Measurements from ENCODE around the gene KCNK17. TPM values are rescaled to one million over a fixed set of nuclear protein-coding genes. Genes with fewer than 3 reads are reported as not detected.

Gene KCNK17
- total and polyA plus RNA-seq, 2 of the 8 experiments (the other 6 are each of a cell fraction or from before 2014, with no cell fraction given) = 2.9 to 3.4 TPM

GRCh38 chr6:39335780-39336545 lies 21.7 kb upstream of the KCNK17 start (continued):
- TF ChIP-seq ASH2L (IDR thresholded peaks at IDR 0.05; ENCODE audit: low read length) = no peak
- no peak for TF ChIP-seq SAP30 (IDR thresholded peaks at IDR 0.05; ENCODE audit: insufficient read depth, insufficient replicate concordance, low read length)
- TF ChIP-seq CHD7 (IDR thresholded peaks at IDR 0.05; ENCODE audit: insufficient replicate concordance, low read length) = no peak
- TF ChIP-seq BRCA1 (IDR thresholded peaks at IDR 0.05; ENCODE audit: low read depth, low read length) = no peak

Measured in H1 (cell line).